Suprapubic skin (tissue), 4 donors: ENCODE data around the gene CNNM2.

ENCODE experiments used
- EP300 ChIP-seq: sonication (generic); formaldehyde crosslinking; IDR thresholded peaks from one replicate; pipeline ENCODE4 v1.6.1; 2017; ENCODE audit warnings: antibody characterized with exemption
- POLR2A ChIP-seq, 2 donors: fragments of 450-650 bp; IDR thresholded peaks; one replicate each; pipeline ENCODE4 v1.6.1; 2017; ENCODE audit warnings: antibody characterized with exemption in 2 of 2, mild to moderate bottlenecking in 2 of 2, moderate library complexity in 2 of 2
- POLR2AphosphoS5 ChIP-seq, 3 donors: sonication (generic); formaldehyde crosslinking; IDR thresholded peaks; one replicate each; pipeline ENCODE4 v1.6.1; 2017; ENCODE audit warnings: antibody characterized with exemption in 3 of 3
- TF ChIP-seq, protein P1 (sequence below), 2 donors: fragments of 200-600 bp in 1 of 2; fragments of 450-650 bp in 1 of 2; sonication (generic) in 1 of 2; IDR thresholded peaks; one replicate each; pipeline ENCODE4 v1.5.1; 2016 to 2019; ENCODE audit warnings: antibody characterized with exemption in 2 of 2, mild to moderate bottlenecking in 1 of 2, moderate library complexity in 1 of 2

DNA sequence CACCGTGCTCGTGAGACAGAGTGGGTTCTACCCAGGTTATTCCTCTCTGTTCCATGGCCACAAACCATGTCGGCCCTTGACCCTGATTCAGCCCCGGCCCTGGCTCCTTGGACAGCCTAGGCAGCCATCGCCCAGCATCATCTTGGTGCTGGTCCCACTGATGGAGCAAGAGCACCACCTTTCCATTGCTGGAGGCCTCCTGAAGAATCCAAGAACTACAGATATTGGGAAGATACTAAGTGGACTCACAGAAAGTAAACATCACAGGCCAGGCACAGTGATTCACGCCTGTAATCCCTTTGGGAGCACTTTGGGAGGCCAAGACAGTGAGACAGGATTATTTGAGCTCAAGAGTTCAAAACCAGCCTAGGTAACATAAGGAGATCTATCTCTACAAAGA, 149.9 kb downstream of the CNNM2 start:
- TF ChIP-seq, protein P1, sequence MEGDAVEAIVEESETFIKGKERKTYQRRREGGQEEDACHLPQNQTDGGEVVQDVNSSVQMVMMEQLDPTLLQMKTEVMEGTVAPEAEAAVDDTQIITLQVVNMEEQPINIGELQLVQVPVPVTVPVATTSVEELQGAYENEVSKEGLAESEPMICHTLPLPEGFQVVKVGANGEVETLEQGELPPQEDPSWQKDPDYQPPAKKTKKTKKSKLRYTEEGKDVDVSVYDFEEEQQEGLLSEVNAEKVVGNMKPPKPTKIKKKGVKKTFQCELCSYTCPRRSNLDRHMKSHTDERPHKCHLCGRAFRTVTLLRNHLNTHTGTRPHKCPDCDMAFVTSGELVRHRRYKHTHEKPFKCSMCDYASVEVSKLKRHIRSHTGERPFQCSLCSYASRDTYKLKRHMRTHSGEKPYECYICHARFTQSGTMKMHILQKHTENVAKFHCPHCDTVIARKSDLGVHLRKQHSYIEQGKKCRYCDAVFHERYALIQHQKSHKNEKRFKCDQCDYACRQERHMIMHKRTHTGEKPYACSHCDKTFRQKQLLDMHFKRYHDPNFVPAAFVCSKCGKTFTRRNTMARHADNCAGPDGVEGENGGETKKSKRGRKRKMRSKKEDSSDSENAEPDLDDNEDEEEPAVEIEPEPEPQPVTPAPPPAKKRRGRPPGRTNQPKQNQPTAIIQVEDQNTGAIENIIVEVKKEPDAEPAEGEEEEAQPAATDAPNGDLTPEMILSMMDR (IDR thresholded peaks at IDR 0.05): no peak
- TF ChIP-seq POLR2AphosphoS5 (IDR thresholded peaks at IDR 0.05): no peak
- TF ChIP-seq POLR2A (IDR thresholded peaks at IDR 0.05): no peak
- TF ChIP-seq EP300: no peak
